Panc1 (cell line): Measurements from ENCODE around the gene COL6A2.

Source experiments
- POLR2AphosphoS5 ChIP-seq: IDR thresholded peaks from 2 replicates; pipeline ENCODE4 v1.6.1; 2012; ENCODE audit warnings: mild to moderate bottlenecking, low read depth, low read length, moderate library complexity
- TCF7L2 ChIP-seq: IDR thresholded peaks from 2 replicates; pipeline ENCODE4 v1.6.1; 2011; ENCODE audit warnings: mild to moderate bottlenecking, low read depth, low read length, inconsistent platforms
- TF ChIP-seq, protein P1 (sequence below): fragments of 450-650 bp; IDR thresholded peaks from 2 replicates; pipeline ENCODE4 v1.5.1; 2017; ENCODE audit warnings: mild to moderate bottlenecking
- TF ChIP-seq, protein P2 (sequence below), 2 experiments: IDR thresholded peaks; 2 replicates each; pipeline ENCODE4 v1.6.1; 2011 to 2012; ENCODE audit warnings: low read depth in 2 of 2, control low read depth in 1 of 2, low read length in 1 of 2, mild to moderate bottlenecking in 1 of 2, moderate library complexity in 1 of 2; ENCODE audit not compliant: insufficient read depth in 1 of 2

DNA sequence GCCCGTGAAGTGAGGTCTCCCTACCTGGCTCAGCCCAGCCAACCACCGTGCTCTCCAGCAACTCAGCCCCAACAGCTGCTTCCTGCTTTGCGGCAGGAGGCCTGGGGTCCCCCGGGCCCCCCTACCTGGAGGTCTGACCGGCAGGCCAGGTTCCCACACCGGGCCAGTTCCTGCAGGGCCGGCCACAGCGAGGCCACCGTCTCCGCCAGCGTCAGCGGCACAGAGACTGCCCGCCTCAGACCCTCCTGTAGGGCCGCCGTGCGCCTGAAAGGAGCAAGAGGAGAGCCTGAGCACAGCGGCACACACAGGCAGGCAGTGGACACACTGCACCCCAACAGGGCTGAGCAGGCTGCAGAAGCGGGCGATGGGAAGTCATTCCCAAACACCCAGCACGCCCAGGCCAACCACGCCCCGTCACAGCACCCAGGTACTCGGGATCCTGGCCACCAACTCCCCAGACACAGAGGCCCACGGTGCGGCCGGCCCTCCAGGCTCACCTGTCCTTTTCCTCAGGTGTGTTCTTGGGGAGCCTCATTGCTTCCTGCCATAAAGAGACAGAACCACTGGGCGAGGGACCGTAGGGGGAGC, 40.6 kb downstream of the COL6A2 start:
- TF ChIP-seq, protein P1, sequence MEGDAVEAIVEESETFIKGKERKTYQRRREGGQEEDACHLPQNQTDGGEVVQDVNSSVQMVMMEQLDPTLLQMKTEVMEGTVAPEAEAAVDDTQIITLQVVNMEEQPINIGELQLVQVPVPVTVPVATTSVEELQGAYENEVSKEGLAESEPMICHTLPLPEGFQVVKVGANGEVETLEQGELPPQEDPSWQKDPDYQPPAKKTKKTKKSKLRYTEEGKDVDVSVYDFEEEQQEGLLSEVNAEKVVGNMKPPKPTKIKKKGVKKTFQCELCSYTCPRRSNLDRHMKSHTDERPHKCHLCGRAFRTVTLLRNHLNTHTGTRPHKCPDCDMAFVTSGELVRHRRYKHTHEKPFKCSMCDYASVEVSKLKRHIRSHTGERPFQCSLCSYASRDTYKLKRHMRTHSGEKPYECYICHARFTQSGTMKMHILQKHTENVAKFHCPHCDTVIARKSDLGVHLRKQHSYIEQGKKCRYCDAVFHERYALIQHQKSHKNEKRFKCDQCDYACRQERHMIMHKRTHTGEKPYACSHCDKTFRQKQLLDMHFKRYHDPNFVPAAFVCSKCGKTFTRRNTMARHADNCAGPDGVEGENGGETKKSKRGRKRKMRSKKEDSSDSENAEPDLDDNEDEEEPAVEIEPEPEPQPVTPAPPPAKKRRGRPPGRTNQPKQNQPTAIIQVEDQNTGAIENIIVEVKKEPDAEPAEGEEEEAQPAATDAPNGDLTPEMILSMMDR, result no peak
- no peak for TF ChIP-seq POLR2AphosphoS5
- TF ChIP-seq, protein P2, sequence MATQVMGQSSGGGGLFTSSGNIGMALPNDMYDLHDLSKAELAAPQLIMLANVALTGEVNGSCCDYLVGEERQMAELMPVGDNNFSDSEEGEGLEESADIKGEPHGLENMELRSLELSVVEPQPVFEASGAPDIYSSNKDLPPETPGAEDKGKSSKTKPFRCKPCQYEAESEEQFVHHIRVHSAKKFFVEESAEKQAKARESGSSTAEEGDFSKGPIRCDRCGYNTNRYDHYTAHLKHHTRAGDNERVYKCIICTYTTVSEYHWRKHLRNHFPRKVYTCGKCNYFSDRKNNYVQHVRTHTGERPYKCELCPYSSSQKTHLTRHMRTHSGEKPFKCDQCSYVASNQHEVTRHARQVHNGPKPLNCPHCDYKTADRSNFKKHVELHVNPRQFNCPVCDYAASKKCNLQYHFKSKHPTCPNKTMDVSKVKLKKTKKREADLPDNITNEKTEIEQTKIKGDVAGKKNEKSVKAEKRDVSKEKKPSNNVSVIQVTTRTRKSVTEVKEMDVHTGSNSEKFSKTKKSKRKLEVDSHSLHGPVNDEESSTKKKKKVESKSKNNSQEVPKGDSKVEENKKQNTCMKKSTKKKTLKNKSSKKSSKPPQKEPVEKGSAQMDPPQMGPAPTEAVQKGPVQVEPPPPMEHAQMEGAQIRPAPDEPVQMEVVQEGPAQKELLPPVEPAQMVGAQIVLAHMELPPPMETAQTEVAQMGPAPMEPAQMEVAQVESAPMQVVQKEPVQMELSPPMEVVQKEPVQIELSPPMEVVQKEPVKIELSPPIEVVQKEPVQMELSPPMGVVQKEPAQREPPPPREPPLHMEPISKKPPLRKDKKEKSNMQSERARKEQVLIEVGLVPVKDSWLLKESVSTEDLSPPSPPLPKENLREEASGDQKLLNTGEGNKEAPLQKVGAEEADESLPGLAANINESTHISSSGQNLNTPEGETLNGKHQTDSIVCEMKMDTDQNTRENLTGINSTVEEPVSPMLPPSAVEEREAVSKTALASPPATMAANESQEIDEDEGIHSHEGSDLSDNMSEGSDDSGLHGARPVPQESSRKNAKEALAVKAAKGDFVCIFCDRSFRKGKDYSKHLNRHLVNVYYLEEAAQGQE (IDR thresholded peaks at IDR 0.05; ENCODE audit: insufficient read depth in 1 of 2, low read depth in 2 of 2, low read length in 1 of 2), result no peak
- TF ChIP-seq TCF7L2, result no peak
